Thoracic aorta (tissue), 2 donors: ENCODE data around the gene PCBP3. TPM values are rescaled to one million over a fixed set of nuclear protein-coding genes. Genes with fewer than 3 reads are reported as not detected.

Experiments used
- ATAC-seq: fragments of 150-250 bp; one replicate; pipeline ENCODE4 v1.8.0; 2017; ENCODE audit warnings: low read depth; ENCODE audit not compliant: insufficient number of reproducible peaks, low FRiP score
- DNase-seq: peaks from one replicate; pipeline ENCODE4 v3.0.0-alpha.2; 2020; ENCODE audit warnings: low spot score
- H3K27ac ChIP-seq, 2 donors: fragments of 200-600 bp; sonication (generic); 1 replicate in 1 of 2; 2 replicates in 1 of 2; pipeline ENCODE4 v1.5.1; 2016; ENCODE audit warnings: mild to moderate bottlenecking in 2 of 2, moderate library complexity in 2 of 2
- H3K27me3 ChIP-seq: fragments of 200-600 bp; sonication (generic); replicated peaks from 2 replicates; pipeline ENCODE4 v1.6.0; 2016; ENCODE audit warnings: mild to moderate bottlenecking; ENCODE audit not compliant: insufficient read depth
- H3K36me3 ChIP-seq: fragments of 200-600 bp; sonication (generic); one replicate; pipeline ENCODE4 v1.5.1; 2016
- H3K4me1 ChIP-seq, 2 donors: fragments of 200-600 bp; sonication (generic); 1 replicate in 1 of 2; 2 replicates in 1 of 2; pipeline versions ENCODE4 v1.5.1 to v1.6.0; 2016; ENCODE audit warnings: low read depth in 2 of 2, mild to moderate bottlenecking in 1 of 2; ENCODE audit not compliant: control insufficient read depth in 1 of 2
- H3K4me3 ChIP-seq: fragments of 200-600 bp; sonication (generic); 2 replicates; pipeline ENCODE4 v1.5.1; 2016; ENCODE audit warnings: mild to moderate bottlenecking
- H3K9me3 ChIP-seq: fragments of 200-600 bp; sonication (generic); 2 replicates; pipeline ENCODE4 v1.5.1; 2016
- total RNA-seq, 2 donors: library from RNA; depleted of rRNA; stranded (reverse); fragments of >200 nt; gene quantifications; one replicate each; pipeline versions ENCODE4 v1.1.0 to v1.2.3, GENCODE V29; 2016
- TF ChIP-seq, protein P1 (sequence below): fragments of 200-600 bp; sonication (generic); IDR thresholded peaks from one replicate; pipeline ENCODE4 v1.5.1; 2019; ENCODE audit warnings: antibody characterized with exemption

The PCBP3 gene
- total RNA-seq, 2 donors from 2014 or later: 4.5 to 28.4 TPM

DNA sequence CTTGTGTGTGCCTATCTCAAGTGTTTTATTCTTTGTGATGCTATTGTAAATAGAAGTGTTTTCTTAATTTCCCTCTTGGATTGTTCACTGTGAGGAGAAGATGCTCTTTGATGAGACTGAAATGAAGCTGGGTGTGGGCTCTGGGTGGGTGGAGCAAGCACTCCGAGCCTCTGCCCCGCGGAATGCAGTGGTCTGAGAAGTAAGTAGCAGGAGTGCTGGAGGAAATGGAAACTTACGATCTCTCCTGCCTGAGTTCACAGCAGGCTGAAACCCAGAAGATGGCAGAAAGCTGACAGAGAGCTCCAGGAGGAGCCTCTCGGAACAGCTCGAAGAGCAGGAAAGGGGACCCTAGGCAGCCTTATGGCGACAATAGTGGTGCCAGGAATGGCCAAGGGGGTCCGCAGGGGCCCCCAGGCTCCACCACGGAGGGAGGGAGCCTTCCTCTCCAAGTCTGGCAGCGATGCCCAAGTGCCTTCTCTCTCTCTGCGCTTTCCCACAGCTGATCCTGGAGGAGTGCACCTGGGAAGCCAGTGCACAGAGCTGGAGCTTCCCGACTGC lies 211.2 kb downstream of the PCBP3 start:
- ATAC-seq (no peak), DNase-seq (no peak)
- no peaks in the 10 kb centered on the region for H3K36me3 ChIP-seq
- TF ChIP-seq, protein P1, sequence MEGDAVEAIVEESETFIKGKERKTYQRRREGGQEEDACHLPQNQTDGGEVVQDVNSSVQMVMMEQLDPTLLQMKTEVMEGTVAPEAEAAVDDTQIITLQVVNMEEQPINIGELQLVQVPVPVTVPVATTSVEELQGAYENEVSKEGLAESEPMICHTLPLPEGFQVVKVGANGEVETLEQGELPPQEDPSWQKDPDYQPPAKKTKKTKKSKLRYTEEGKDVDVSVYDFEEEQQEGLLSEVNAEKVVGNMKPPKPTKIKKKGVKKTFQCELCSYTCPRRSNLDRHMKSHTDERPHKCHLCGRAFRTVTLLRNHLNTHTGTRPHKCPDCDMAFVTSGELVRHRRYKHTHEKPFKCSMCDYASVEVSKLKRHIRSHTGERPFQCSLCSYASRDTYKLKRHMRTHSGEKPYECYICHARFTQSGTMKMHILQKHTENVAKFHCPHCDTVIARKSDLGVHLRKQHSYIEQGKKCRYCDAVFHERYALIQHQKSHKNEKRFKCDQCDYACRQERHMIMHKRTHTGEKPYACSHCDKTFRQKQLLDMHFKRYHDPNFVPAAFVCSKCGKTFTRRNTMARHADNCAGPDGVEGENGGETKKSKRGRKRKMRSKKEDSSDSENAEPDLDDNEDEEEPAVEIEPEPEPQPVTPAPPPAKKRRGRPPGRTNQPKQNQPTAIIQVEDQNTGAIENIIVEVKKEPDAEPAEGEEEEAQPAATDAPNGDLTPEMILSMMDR: no peak
- no peak overlapping the region for H3K27ac ChIP-seq
- no peak overlapping the region for H3K4me3 ChIP-seq
- no peaks in the 10 kb centered on the region for H3K4me1 ChIP-seq
- H3K9me3 ChIP-seq: no peaks in the 10 kb centered on the region
- no peaks in the 10 kb centered on the region for H3K27me3 ChIP-seq

DNA sequence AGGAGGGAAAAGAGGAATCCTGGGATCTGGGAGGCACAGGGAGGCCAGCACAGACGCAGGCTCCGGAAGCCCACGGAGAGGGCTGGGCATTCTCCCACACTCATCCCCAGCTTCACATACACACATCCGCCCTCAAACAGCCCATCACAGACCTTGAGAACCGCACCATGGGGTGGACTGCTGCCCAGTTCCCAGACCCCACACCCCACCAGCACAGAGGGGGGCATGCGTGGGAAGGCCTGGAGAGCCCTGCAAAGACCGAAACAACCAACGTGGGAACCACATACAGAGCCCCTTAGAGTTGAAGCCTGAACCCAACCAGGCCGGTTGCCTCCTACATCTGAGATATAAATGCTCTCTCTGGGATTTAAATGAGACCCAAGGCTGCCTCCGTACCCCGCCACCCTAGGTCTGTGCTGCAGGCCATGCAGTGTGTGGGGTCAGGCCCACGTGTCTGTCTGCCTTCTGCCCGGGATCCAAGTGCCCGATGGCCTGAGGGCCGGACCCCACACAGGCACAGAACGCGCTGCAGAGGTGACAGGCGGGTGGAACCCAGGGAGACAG lies 211.8 kb downstream of the PCBP3 start:
- no peak for DNase-seq

DNA sequence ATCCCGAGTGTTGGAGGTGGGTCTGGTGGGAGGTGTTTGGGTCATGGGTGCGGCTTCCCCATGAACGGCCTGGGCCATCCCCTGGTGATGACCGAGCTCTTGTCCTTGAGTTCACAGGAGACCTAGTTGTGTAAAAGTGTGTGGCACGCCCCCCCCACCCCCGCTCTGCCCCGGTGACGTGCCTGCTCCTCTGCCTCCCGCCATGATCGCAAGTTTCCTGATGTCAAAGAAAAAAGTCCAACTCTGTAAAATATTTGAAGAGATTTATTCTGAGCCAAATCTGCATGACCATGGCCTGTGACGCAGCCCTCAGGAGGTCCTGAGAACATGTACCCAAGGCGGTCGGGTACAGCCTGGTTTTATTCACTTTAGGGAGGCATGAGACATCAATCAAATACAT lies 212.9 kb downstream of the PCBP3 start:
- Histone ChIP-seq H3K4me1 (no peaks in the 10 kb centered on the region), H3K27me3 (no peaks in the 10 kb centered on the region), H3K9me3 (no peaks in the 10 kb centered on the region), H3K36me3 (no peaks in the 10 kb centered on the region), H3K27ac (no peak overlapping the region), H3K4me3 (no peak overlapping the region)
- DNase-seq: no peak
- no peak for ATAC-seq
- TF ChIP-seq, protein P1: no peak

More for the DNA sequence above, 211.8 kb downstream of the PCBP3 start:
- TF ChIP-seq, protein P1: no peak
- no peaks in the 10 kb centered on the region for H3K27me3 ChIP-seq
- no peaks in the 10 kb centered on the region for H3K36me3 ChIP-seq
- no peaks in the 10 kb centered on the region for H3K4me1 ChIP-seq
- no peak for ATAC-seq
- no peak overlapping the region for H3K4me3 ChIP-seq
- no peak overlapping the region for H3K27ac ChIP-seq
- H3K9me3 ChIP-seq: no peaks in the 10 kb centered on the region

DNA sequence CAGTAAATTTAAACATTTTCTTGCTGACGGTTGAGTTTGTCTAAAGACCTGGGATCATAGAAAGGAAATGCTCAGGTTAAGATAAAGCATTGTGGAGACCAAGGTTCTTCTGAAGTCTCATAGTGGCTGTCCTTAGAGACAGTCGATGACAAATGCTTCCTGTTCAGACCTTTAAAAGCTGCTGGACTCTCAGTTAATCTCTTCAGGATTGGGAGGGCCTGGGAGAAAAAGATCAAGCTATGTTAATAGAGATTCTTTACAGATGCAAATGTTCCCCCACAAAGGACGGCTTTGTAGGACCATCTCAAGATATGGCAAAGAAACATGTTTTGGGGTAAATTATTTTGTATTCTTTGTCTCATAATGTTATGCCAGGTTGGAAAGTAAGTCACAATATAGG lies 213.4 kb downstream of the PCBP3 start:
- Histone ChIP-seq H3K4me1 (no peaks in the 10 kb centered on the region), H3K36me3 (no peaks in the 10 kb centered on the region), H3K27ac (no peak overlapping the region), H3K4me3 (no peak overlapping the region), H3K27me3 (no peaks in the 10 kb centered on the region), H3K9me3 (no peaks in the 10 kb centered on the region)
- ATAC-seq: no peak
- no peak for DNase-seq
- TF ChIP-seq, protein P1: no peak

DNA sequence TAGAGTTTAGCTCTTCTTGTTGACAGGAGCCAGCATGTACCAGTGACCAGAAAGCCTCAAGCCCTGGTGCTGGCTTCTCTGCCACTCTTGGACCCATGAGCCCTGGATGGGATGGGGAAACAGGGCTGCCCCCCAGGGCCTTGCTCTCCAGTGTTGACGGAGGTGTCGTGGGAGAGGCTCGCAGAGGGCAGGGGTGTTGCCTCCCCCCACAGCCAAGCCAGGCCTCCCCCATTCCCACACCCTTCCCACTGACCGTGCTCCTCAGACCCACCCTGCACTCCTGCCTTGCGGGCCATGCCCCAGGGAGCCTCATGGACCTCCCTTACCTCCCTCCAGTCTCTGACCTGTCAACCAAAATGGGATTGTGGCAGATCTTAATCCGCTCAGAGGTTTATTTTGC lies 214.2 kb downstream of the PCBP3 start:
- Histone ChIP-seq H3K4me3 (no peak overlapping the region), H3K4me1 (no peaks in the 10 kb centered on the region), H3K9me3 (no peaks in the 10 kb centered on the region), H3K27me3 (no peaks in the 10 kb centered on the region), H3K36me3 (no peaks in the 10 kb centered on the region), H3K27ac (no peak overlapping the region)
- no peak for ATAC-seq
- DNase-seq: no peak
- TF ChIP-seq, protein P1: no peak
